ENCODE data around the gene NEDD4L. TPM values are rescaled to one million over a fixed set of nuclear protein-coding genes. Genes with fewer than 3 reads are reported as not detected.

The NEDD4L gene
- total RNA-seq, 2 experiments from 2014 or later, result 3.2 to 3.3 TPM

DNA sequence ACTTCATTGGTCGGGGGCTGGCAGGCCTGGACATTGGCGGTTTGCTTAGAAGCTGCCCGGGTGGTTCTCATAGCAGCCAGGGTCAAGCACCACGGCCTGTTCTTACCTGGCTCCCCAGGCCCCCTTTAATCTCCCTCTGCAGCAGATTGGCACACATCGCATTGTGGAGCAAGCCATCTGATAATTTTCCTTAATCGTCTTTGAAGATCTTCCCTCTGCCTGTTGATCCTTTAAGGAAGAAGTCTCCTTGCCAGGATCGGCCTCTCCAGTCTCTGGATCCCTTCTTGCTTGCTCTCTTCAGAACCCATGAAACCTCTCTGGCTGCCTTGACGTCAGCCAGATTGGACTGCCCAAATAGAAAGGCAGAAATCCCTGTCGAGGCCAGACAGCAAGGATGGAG is 75.8 kb downstream of the NEDD4L start:
- Histone ChIP-seq H3K9me3 (ENCODE audit: low read length) (no peaks in the 10 kb centered on the region), H3K27ac (ENCODE audit: low read depth, low read length, poor library complexity, severe bottlenecking) (no peak overlapping the region), H3K36me3 (ENCODE audit: insufficient read depth, low read length) (no peaks in the 10 kb centered on the region), H3K4me1 (ENCODE audit: insufficient read depth, low read length, poor library complexity, severe bottlenecking) (no peaks in the 10 kb centered on the region), H3K79me2 (ENCODE audit: insufficient read depth, low read depth, low read length) (no peaks in the 10 kb centered on the region), H2AFZ (ENCODE audit: low read length) (no peak overlapping the region), H3K4me3 (ENCODE audit: low read depth, low read length, poor library complexity, severe bottlenecking) (no peak overlapping the region), H3K4me2 (ENCODE audit: low read length) (no peak overlapping the region), H3K9me2 (ENCODE audit: insufficient read depth, low read length) (no peaks in the 10 kb centered on the region), H4K20me1 (ENCODE audit: insufficient read depth, low read length) (no peaks in the 10 kb centered on the region)
- TF ChIP-seq EZH2phosphoT487 (IDR thresholded peaks at IDR 0.05; ENCODE audit: borderline replicate concordance, low read depth, low read length), result no peak
- TF ChIP-seq, protein P1, sequence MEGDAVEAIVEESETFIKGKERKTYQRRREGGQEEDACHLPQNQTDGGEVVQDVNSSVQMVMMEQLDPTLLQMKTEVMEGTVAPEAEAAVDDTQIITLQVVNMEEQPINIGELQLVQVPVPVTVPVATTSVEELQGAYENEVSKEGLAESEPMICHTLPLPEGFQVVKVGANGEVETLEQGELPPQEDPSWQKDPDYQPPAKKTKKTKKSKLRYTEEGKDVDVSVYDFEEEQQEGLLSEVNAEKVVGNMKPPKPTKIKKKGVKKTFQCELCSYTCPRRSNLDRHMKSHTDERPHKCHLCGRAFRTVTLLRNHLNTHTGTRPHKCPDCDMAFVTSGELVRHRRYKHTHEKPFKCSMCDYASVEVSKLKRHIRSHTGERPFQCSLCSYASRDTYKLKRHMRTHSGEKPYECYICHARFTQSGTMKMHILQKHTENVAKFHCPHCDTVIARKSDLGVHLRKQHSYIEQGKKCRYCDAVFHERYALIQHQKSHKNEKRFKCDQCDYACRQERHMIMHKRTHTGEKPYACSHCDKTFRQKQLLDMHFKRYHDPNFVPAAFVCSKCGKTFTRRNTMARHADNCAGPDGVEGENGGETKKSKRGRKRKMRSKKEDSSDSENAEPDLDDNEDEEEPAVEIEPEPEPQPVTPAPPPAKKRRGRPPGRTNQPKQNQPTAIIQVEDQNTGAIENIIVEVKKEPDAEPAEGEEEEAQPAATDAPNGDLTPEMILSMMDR (conservative IDR thresholded peaks at IDR 0.05; ENCODE audit: low read length), result no peak
- ChIA-PET CTCF (ENCODE audit: unreplicated experiment) (no interaction called here), POLR2A (no interaction called here)
- no TSS peak for BruUV-seq (replicated peaks)
- intact Hi-C loops (cut with micrococcal nuclease; ENCODE audit: unreplicated experiment), result loop anchor here (10.0 kb wide), 1 partner anchor 155 kb away; no protein-coding TSS in a partner anchor
- DNase-seq (ENCODE audit: low spot score), result no peak

DNA sequence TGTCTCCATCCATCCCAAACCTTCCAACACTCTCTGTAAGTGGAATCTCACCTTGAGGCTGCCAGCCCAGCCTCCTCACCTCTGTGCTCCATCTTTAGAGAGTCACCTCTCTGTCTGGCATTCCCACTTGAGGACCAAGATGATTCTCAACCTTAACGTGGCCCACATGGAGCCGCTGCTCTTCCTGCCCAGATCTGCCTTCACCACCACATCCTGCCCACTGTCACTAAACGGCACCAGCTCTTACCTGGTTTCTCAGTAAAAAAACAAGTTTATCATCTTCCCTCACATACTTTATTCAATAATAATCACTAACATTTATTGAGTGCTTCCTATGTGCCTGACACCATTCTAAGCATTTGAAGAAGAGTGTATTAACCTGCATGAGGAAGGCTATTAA is 80.4 kb downstream of the NEDD4L start:
- H3K79me2 ChIP-seq (ENCODE audit: insufficient read depth, low read depth, low read length), result no peaks in the 10 kb centered on the region
- H3K9me3 ChIP-seq (ENCODE audit: low read length), result no peaks in the 10 kb centered on the region
- no peak overlapping the region for H3K27ac ChIP-seq (ENCODE audit: low read depth, low read length, poor library complexity, severe bottlenecking)
- no peak overlapping the region for H3K4me3 ChIP-seq (ENCODE audit: low read depth, low read length, poor library complexity, severe bottlenecking)
- POLR2A ChIA-PET, result no interaction called here
- H3K4me1 ChIP-seq (ENCODE audit: insufficient read depth, low read length, poor library complexity, severe bottlenecking), result no peaks in the 10 kb centered on the region
- H2AFZ ChIP-seq (ENCODE audit: low read length), result no peak overlapping the region
- no peak overlapping the region for H3K4me2 ChIP-seq (ENCODE audit: low read length)
- DNase-seq (ENCODE audit: low spot score), result no peak
- no peaks in the 10 kb centered on the region for H4K20me1 ChIP-seq (ENCODE audit: insufficient read depth, low read length)
- intact Hi-C loops (cut with micrococcal nuclease; ENCODE audit: unreplicated experiment), result loop anchor here (10.0 kb wide), 1 partner anchor 160 kb away; no protein-coding TSS in a partner anchor
- TF ChIP-seq, protein P1 (conservative IDR thresholded peaks at IDR 0.05; ENCODE audit: low read length), result no peak
- TF ChIP-seq EZH2phosphoT487 (IDR thresholded peaks at IDR 0.05; ENCODE audit: borderline replicate concordance, low read depth, low read length), result no peak
- H3K9me2 ChIP-seq (ENCODE audit: insufficient read depth, low read length), result no peaks in the 10 kb centered on the region
- no peaks in the 10 kb centered on the region for H3K36me3 ChIP-seq (ENCODE audit: insufficient read depth, low read length)
- CTCF ChIA-PET (ENCODE audit: unreplicated experiment), result interaction anchor here (0.6 kb wide), 1 partner anchor 81 kb away, joined by 3 read pairs; no protein-coding TSS in a partner anchor
- BruUV-seq (replicated peaks), result no TSS peak

DNA sequence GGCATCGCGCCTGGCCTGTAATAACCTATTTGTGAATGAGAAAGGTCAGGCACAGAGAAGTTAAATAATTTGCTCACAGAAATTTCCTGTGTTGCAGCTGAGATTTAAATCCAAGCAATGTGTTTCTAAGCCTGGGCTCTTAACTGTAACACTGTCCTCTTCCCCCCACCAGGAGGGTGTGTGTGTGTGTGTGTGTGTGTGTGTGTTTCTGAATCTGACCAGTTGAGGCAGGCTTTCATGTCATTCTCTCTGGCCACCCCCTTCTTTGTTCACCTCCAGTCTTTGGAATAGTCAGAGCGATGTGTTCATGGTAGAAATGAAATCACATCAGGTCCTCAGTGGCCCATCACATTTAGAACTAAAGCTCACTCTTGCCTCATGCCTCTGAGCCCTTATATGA is 81.2 kb downstream of the NEDD4L start:
- Histone ChIP-seq H4K20me1 (ENCODE audit: insufficient read depth, low read length) (no peaks in the 10 kb centered on the region), H3K79me2 (ENCODE audit: insufficient read depth, low read depth, low read length) (no peaks in the 10 kb centered on the region), H3K9me2 (ENCODE audit: insufficient read depth, low read length) (no peaks in the 10 kb centered on the region), H3K4me3 (ENCODE audit: low read depth, low read length, poor library complexity, severe bottlenecking) (no peak overlapping the region), H3K9me3 (ENCODE audit: low read length) (no peaks in the 10 kb centered on the region), H3K4me1 (ENCODE audit: insufficient read depth, low read length, poor library complexity, severe bottlenecking) (no peaks in the 10 kb centered on the region), H2AFZ (ENCODE audit: low read length) (no peak overlapping the region), H3K27ac (ENCODE audit: low read depth, low read length, poor library complexity, severe bottlenecking) (no peak overlapping the region), H3K36me3 (ENCODE audit: insufficient read depth, low read length) (no peaks in the 10 kb centered on the region), H3K4me2 (ENCODE audit: low read length) (no peak overlapping the region)
- BruUV-seq (replicated peaks), result no TSS peak
- CTCF ChIA-PET (ENCODE audit: unreplicated experiment), result no interaction called here
- intact Hi-C loops (cut with micrococcal nuclease; ENCODE audit: unreplicated experiment), result loop anchor here (10.0 kb wide), 1 partner anchor 160 kb away; no protein-coding TSS in a partner anchor
- POLR2A ChIA-PET, result no interaction called here
- no peak for TF ChIP-seq EZH2phosphoT487 (IDR thresholded peaks at IDR 0.05; ENCODE audit: borderline replicate concordance, low read depth, low read length)
- TF ChIP-seq, protein P1 (conservative IDR thresholded peaks at IDR 0.05; ENCODE audit: low read length), result no peak
- DNase-seq (ENCODE audit: low spot score), result no peak

Data from OCI-LY7 (cell line).